Breast epithelium (tissue), 4 donors: ENCODE measurements around the gene RDX. TPM values are rescaled to one million over a fixed set of nuclear protein-coding genes. Genes with fewer than 3 reads are reported as not detected.

Source experiments
- DNase-seq, 2 donors: peaks; one replicate each; pipeline ENCODE4 v3.0.0-alpha.2; 2019; ENCODE audit warnings: low spot score in 2 of 2
- H3K27ac ChIP-seq, 2 donors: fragments of 200-600 bp; sonication (generic) in 1 of 2; one replicate each; pipeline ENCODE4 v1.5.1; 2016 to 2019; ENCODE audit warnings: mild to moderate bottlenecking in 1 of 2
- H3K27me3 ChIP-seq, 2 donors: fragments of 200-600 bp; sonication (generic) in 1 of 2; one replicate each; pipeline versions ENCODE4 v1.5.1 to v1.6.0; 2017 to 2019; ENCODE audit warnings: control low read depth in 1 of 2, mild to moderate bottlenecking in 1 of 2
- H3K36me3 ChIP-seq: fragments of 200-600 bp; one replicate; pipeline ENCODE4 v1.5.1; 2019
- H3K4me1 ChIP-seq, 2 donors: fragments of 200-600 bp; sonication (generic); one replicate each; pipeline ENCODE4 v1.5.1; 2016 to 2019; ENCODE audit warnings: control low read depth in 1 of 2
- H3K4me3 ChIP-seq, 3 donors: fragments of 200-600 bp; sonication (generic); 1 replicate in 2 of 3; 2 replicates in 1 of 3; pipeline ENCODE4 v1.5.1; 2016 to 2019; ENCODE audit warnings: mild to moderate bottlenecking in 3 of 3, moderate library complexity in 2 of 3
- H3K9me3 ChIP-seq, 2 donors: fragments of 200-600 bp; sonication (generic) in 1 of 2; one replicate each; pipeline ENCODE4 v1.5.1; 2016 to 2019; ENCODE audit warnings: control low read depth in 1 of 2
- POLR2A ChIP-seq: fragments of 450-650 bp; IDR thresholded peaks from one replicate; pipeline ENCODE4 v1.6.1; 2016; ENCODE audit warnings: antibody characterized with exemption, mild to moderate bottlenecking, moderate library complexity
- POLR2AphosphoS5 ChIP-seq, 3 donors: sonication (generic); formaldehyde crosslinking; IDR thresholded peaks; one replicate each; pipeline ENCODE4 v1.6.1; 2017; ENCODE audit warnings: antibody characterized with exemption in 3 of 3
- intact Hi-C: fragments of 100-400 bp; cut with DNase I; formaldehyde crosslinking; loops from one replicate; pipeline ENCODE4 v1.15.1; 2023; ENCODE audit warnings: low total_unique reads
- total RNA-seq, 3 donors: library from RNA; depleted of rRNA; stranded (reverse); fragments of >200 nt; gene quantifications; one replicate each; pipeline ENCODE4 v1.1.0, GENCODE V29; 2016
- TF ChIP-seq, protein P1 (sequence below), 3 donors: fragments of 450-650 bp; IDR thresholded peaks; one replicate each; pipeline ENCODE4 v1.5.1; 2016 to 2017; ENCODE audit warnings: antibody characterized with exemption in 3 of 3, mild to moderate bottlenecking in 3 of 3, moderate library complexity in 3 of 3

The RDX gene
- total RNA-seq, 3 donors from 2014 or later = 53.4 to 88.7 (median 53.7) TPM

DNA sequence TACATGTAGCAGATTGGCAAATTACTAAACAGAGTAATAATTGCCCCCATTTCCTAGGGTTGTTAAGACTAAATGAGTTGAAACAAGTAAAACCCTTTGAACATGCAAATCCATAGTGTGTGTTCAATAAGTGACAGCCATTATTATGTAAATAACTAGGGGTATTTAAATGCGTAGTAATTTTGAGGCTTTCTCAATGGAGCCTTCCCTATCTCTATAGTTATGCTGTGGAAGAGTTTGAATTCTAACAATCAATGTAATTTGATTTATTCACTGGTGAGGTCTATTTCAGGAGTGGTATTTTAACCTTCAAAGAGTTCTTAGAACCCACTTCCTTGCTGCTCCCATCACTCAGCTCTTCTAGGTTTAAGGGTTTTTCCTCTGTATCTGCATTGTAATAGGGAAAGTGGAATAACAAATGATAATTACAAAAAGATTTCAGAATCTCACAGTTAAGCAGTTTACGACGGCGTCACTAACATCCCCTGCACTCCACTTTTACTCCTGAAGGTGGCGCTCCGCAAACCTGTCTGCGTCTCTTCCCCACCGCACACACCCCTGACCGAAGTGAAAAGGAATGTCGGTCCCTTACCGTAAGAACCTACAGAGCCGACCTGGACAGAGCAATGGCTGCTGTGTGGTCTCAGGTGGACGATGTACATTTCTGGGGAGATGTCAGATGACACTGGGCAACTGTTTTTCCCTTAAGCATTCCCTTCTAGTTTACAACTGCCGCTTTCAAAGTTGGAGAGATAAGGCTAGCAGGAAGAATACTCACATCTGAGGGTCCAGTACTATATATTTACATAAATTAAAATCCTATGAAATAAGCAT is 122.4 kb downstream of the RDX start:
- Histone ChIP-seq H3K9me3 (no peaks in the 10 kb centered on the region), H3K4me3 (peak overlapping the region; percentile 5 to 14 (median 7)), H3K27ac (no peak overlapping the region), H3K4me1 (no peaks in the 10 kb centered on the region), H3K27me3 (no peaks in the 10 kb centered on the region), H3K36me3 (no peaks in the 10 kb centered on the region)
- no peak for TF ChIP-seq POLR2AphosphoS5 (IDR thresholded peaks at IDR 0.05)
- TF ChIP-seq, protein P1, sequence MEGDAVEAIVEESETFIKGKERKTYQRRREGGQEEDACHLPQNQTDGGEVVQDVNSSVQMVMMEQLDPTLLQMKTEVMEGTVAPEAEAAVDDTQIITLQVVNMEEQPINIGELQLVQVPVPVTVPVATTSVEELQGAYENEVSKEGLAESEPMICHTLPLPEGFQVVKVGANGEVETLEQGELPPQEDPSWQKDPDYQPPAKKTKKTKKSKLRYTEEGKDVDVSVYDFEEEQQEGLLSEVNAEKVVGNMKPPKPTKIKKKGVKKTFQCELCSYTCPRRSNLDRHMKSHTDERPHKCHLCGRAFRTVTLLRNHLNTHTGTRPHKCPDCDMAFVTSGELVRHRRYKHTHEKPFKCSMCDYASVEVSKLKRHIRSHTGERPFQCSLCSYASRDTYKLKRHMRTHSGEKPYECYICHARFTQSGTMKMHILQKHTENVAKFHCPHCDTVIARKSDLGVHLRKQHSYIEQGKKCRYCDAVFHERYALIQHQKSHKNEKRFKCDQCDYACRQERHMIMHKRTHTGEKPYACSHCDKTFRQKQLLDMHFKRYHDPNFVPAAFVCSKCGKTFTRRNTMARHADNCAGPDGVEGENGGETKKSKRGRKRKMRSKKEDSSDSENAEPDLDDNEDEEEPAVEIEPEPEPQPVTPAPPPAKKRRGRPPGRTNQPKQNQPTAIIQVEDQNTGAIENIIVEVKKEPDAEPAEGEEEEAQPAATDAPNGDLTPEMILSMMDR (IDR thresholded peaks at IDR 0.05) = peak; percentile 16 to 57 (median 36)
- DNase-seq = no peak
- intact Hi-C loops = no loop called here

DNA sequence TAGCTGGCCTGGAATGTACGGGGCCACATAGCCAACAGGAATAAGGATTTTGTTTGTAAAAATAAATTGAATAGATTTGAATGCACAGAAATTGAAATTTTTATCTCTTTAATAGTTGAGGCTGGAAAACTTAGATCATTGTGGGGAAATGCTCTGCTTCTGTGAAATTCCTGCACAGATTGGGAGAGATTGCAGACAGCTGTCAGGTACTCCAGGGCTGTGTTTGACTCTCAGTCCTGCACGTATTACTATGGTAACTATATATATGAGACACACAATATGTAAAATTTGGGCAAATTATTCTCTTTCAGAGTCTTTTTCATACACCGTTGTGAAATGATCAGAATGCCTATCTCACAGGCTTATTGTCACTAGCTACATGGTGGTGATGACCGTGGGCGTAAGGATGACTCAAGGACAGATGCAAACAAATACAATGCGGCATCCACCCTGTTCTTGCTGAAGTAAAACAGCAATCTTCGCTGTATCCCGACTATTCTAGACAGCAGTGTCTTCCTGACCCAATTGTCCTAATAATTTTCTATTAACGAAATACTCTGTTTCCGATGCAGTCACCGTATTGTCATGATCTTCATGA is 123.8 kb downstream of the RDX start:
- H3K27ac ChIP-seq = no peak overlapping the region
- TF ChIP-seq, protein P1 (IDR thresholded peaks at IDR 0.05) = no peak
- no peak for TF ChIP-seq POLR2A
- no peak for TF ChIP-seq POLR2AphosphoS5 (IDR thresholded peaks at IDR 0.05)
- no peaks in the 10 kb centered on the region for H3K4me1 ChIP-seq
- H3K4me3 ChIP-seq = no peak overlapping the region
- no peaks in the 10 kb centered on the region for H3K9me3 ChIP-seq
- no peaks in the 10 kb centered on the region for H3K36me3 ChIP-seq
- no peak for DNase-seq
- intact Hi-C loops = no loop called here
- H3K27me3 ChIP-seq = no peaks in the 10 kb centered on the region

DNA sequence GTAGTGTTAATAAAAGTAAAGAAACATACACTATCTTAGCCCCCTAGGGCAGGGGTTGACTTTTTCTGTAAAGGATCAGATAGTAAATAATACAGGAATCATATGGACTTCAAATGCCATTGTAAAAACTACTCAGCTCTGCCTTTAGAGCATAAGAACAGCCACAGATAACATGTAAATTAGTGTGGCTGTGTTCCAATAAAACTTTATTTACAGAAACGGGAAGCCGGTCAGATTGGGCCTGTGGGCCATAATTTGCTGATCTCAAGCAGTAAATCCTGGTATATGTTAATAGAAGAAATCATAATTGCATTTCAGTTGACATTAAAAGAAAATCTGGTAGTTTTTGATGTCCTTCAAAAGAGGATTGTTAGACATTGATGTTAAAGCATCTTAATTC is 126.7 kb downstream of the RDX start:
- H3K27me3 ChIP-seq = no peaks in the 10 kb centered on the region
- H3K4me1 ChIP-seq = no peaks in the 10 kb centered on the region
- no peak overlapping the region for H3K27ac ChIP-seq
- TF ChIP-seq POLR2A (no peak), POLR2AphosphoS5 (IDR thresholded peaks at IDR 0.05) (no peak)
- TF ChIP-seq, protein P1 (IDR thresholded peaks at IDR 0.05) = no peak
- DNase-seq = no peak
- H3K9me3 ChIP-seq = no peaks in the 10 kb centered on the region
- no peaks in the 10 kb centered on the region for H3K36me3 ChIP-seq
- intact Hi-C loops = no loop called here
- H3K4me3 ChIP-seq = no peak overlapping the region

DNA sequence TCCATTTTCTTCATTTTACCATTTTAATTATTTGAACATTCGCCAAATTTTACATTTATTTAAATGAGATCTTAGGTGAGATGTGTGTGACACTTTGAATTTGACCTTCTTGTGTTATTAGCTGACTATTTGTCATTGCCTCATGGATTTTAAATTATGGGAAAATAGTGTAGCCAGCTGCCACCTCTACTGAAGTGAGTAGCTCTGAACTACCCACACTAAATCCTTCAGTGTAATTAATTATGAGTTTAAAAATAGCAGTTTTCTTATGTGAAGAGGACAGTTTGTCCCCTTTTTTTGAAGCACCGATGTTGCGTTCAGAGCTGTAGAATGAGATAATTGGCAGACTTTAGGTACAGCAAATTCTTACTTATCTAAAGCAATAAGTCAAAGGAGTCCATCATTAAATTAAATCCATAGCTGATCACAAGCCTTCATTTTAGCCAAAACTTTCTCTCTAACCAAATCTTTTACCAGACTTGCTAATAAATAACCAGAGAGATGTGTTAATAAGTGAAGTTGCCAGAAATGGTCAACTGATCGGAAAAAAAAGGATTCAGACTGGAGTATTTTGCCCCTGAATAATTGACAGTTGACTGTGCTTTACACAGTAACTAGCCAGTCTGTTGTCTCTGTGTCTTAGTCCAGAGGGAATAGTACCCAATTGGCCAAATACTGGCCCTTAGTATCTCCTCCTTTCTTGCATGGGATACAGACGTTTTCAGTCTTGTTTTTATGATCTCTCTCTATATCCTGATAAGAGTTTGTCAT is 128.2 kb downstream of the RDX start:
- intact Hi-C loops = no loop called here
- no peak for TF ChIP-seq POLR2A
- TF ChIP-seq, protein P1 (IDR thresholded peaks at IDR 0.05) = no peak
- TF ChIP-seq POLR2AphosphoS5 (IDR thresholded peaks at IDR 0.05) = no peak
- H3K36me3 ChIP-seq = no peaks in the 10 kb centered on the region
- no peaks in the 10 kb centered on the region for H3K27me3 ChIP-seq
- no peaks in the 10 kb centered on the region for H3K4me1 ChIP-seq
- H3K4me3 ChIP-seq = no peak overlapping the region
- H3K27ac ChIP-seq = no peak overlapping the region
- no peak for DNase-seq
- no peaks in the 10 kb centered on the region for H3K9me3 ChIP-seq
